NCI-H2107 treated with DMSO at 0.1 percent for 48 hours (cell line): ENCODE results near the gene NAT9.

Experiments used
- DNase-seq: peaks from one replicate; lab custom pipeline; 2025; ENCODE audit not compliant: unreplicated experiment; lab: John Stamatoyannopoulos, UW

NAT9 gene

GRCh38 chr17:74746922-74747321, 29.2 kb downstream of the NAT9 start:
- DNase-seq = no peak

GRCh38 chr17:74746376-74746775, 29.8 kb downstream of the NAT9 start:
- no peak for DNase-seq

- DNase-seq = no peak
These were observed 30.5 kb downstream of the NAT9 start for GRCh38 chr17:74745548-74746177.

- peak; percentile 42 for DNase-seq
These were observed 31.2 kb downstream of the NAT9 start for GRCh38 chr17:74744714-74745547.

- no peak for DNase-seq
These were observed 31.8 kb downstream of the NAT9 start for GRCh38 chr17:74744349-74744713.

- no peak for DNase-seq
These were observed 32.4 kb downstream of the NAT9 start for GRCh38 chr17:74743755-74744154.

GRCh38 chr17:74742978-74743545, 33.1 kb downstream of the NAT9 start:
- no peak for DNase-seq

- DNase-seq = no peak
These were observed 34.0 kb downstream of the NAT9 start for GRCh38 chr17:74742153-74742515.

GRCh38 chr17:74740641-74741387, 35.3 kb downstream of the NAT9 start:
- DNase-seq = no peak

GRCh38 chr17:74740173-74740572, 36.0 kb downstream of the NAT9 start:
- DNase-seq = no peak

- no peak for DNase-seq
These were observed 36.8 kb downstream of the NAT9 start for GRCh38 chr17:74739227-74739831.

GRCh38 chr17:74738051-74738996, 37.8 kb downstream of the NAT9 start:
- no peak for DNase-seq

- DNase-seq = no peak
These were observed 38.7 kb downstream of the NAT9 start for GRCh38 chr17:74737299-74738050.

GRCh38 chr17:74736513-74737298, 39.4 kb downstream of the NAT9 start, which contains the start of gene RAB37:
RAB37 (plus strand) TSS chr17:74737256; CDS start chr17:74737273, 17 bp downstream.
- no peak for DNase-seq

GRCh38 chr17:74734256-74734655, 41.9 kb downstream of the NAT9 start:
- no peak for DNase-seq

- DNase-seq = no peak
These were observed 42.6 kb downstream of the NAT9 start for GRCh38 chr17:74733365-74734122.

- no peak for DNase-seq
These were observed 43.9 kb downstream of the NAT9 start for GRCh38 chr17:74732042-74732867.
